ENCODE measurements around the gene PLAC1. TPM values are rescaled to one million over a fixed set of nuclear protein-coding genes. Genes with fewer than 3 reads are reported as not detected.

Gene PLAC1
- total RNA-seq, 1 experiment from 2014 or later, result 0.47 TPM

GRCh38 chrX:134526399-134526798, 131.9 kb downstream of the PLAC1 start:
- no peak for DNase-seq (ENCODE audit: low spot score)
- in situ Hi-C loops (cut with HindIII; ENCODE audit: low sequenced_read_pairs), result no loop called here

GRCh38 chrX:134525086-134525792, 133.0 kb downstream of the PLAC1 start:
- no peak for DNase-seq (ENCODE audit: low spot score)
- in situ Hi-C loops (cut with HindIII; ENCODE audit: low sequenced_read_pairs), result no loop called here

- DNase-seq (ENCODE audit: low spot score), result no peak
- in situ Hi-C loops (cut with HindIII; ENCODE audit: low sequenced_read_pairs), result no loop called here
These were observed 134.1 kb downstream of the PLAC1 start for GRCh38 chrX:134524181-134524580.

- DNase-seq (ENCODE audit: low spot score), result peak; percentile 25
- in situ Hi-C loops (cut with HindIII; ENCODE audit: low sequenced_read_pairs), result no loop called here
These were observed 137.3 kb downstream of the PLAC1 start for GRCh38 chrX:134520860-134521390.

Other genes with a start within 250 kb of the PLAC1 start
- 53.6 and 70.5 TPM in 2 replicates for gene HPRT1, start 198.3 kb downstream of the PLAC1 start, total RNA-seq (2014; rRNA removed; shearing (Covaris generic))
- 22.0 and 30.1 TPM in 2 replicates for gene PABIR2, start 138.7 kb upstream of the PLAC1 start, total RNA-seq (2014; rRNA removed; shearing (Covaris generic))

Measured in G401 (cell line).